ENCODE measurements around the gene MEGF6. TPM values are rescaled to one million over a fixed set of nuclear protein-coding genes. Genes with fewer than 3 reads are reported as not detected.

The MEGF6 gene
- total RNA-seq, 2 donors from 2014 or later, result 67.3 to 82.5 TPM

GRCh38 chr1:3534803-3535637 is 76.3 kb downstream of the MEGF6 start:
- Histone ChIP-seq H3K9me3 (no peaks in the 10 kb centered on the region), H3K4me3 (no peak overlapping the region), H3K27me3 (replicated peaks; ENCODE audit: insufficient read depth) (no peaks in the 10 kb centered on the region), H3K36me3 (no peaks in the 10 kb centered on the region), H3K27ac (no peak overlapping the region), H3K4me1 (replicated peaks) (peaks cover 7% of the 10 kb centered on the region)
- intact Hi-C loops (cut with DNase I), result no loop called here
- DNase-seq (ENCODE audit: low spot score), result peak; percentile 33
- WGBS, result 59% methylated on average over 14 of the region's 17 CpGs
- no peak for TF ChIP-seq CTCF (IDR thresholded peaks at IDR 0.05)
- TF ChIP-seq POLR2A (IDR thresholded peaks at IDR 0.05), result no peak
- no peak for TF ChIP-seq POLR2AphosphoS5 (IDR thresholded peaks at IDR 0.05)

GRCh38 chr1:3533067-3534048 is 78.0 kb downstream of the MEGF6 start:
- Histone ChIP-seq H3K27ac (no peak overlapping the region), H3K27me3 (replicated peaks; ENCODE audit: insufficient read depth) (no peaks in the 10 kb centered on the region), H3K4me3 (no peak overlapping the region), H3K9me3 (no peaks in the 10 kb centered on the region), H3K4me1 (replicated peaks) (peaks cover 8% of the 10 kb centered on the region), H3K36me3 (no peaks in the 10 kb centered on the region)
- intact Hi-C loops (cut with DNase I), result no loop called here
- DNase-seq (ENCODE audit: low spot score), result peak; percentile 62
- TF ChIP-seq POLR2A (IDR thresholded peaks at IDR 0.05) (no peak), POLR2AphosphoS5 (IDR thresholded peaks at IDR 0.05) (peak; percentile 42), CTCF (IDR thresholded peaks at IDR 0.05) (peak in 1 of 4 experiments; percentile 11)
- WGBS, result 68% methylated on average over 25 of the region's 30 CpGs

- 39% methylated on average over 8 of the region's 10 CpGs for WGBS
- H3K9me3 ChIP-seq, result no peaks in the 10 kb centered on the region
- no peak for DNase-seq (ENCODE audit: low spot score)
- peak overlapping the region; percentile 45 to 92 for H3K27ac ChIP-seq
- no peak for TF ChIP-seq POLR2AphosphoS5 (IDR thresholded peaks at IDR 0.05)
- intact Hi-C loops (cut with DNase I), result no loop called here
- H3K27me3 ChIP-seq (replicated peaks; ENCODE audit: insufficient read depth), result no peaks in the 10 kb centered on the region
- H3K4me3 ChIP-seq, result peak overlapping the region in 1 of 2 donors; percentile 64
- no peaks in the 10 kb centered on the region for H3K36me3 ChIP-seq
- H3K4me1 ChIP-seq (replicated peaks), result peaks cover 9% of the 10 kb centered on the region
Measured at GRCh38 chr1:3531928-3532327, 79.4 kb downstream of the MEGF6 start.

GRCh38 chr1:3530926-3531818 is 80.1 kb downstream of the MEGF6 start:
- TF ChIP-seq CTCF (IDR thresholded peaks at IDR 0.05), result no peak
- TF ChIP-seq POLR2AphosphoS5 (IDR thresholded peaks at IDR 0.05), result peak; percentile 64
- peak; percentile 80 for TF ChIP-seq POLR2A (IDR thresholded peaks at IDR 0.05)
- DNase-seq (ENCODE audit: low spot score), result peak; percentile 91
- H3K4me3 ChIP-seq, result peak overlapping the region; percentile 59 to 64
- peaks cover 9% of the 10 kb centered on the region for H3K4me1 ChIP-seq (replicated peaks)
- WGBS, result 1% methylated on average over 39 of the region's 96 CpGs
- intact Hi-C loops (cut with DNase I), result no loop called here
- H3K9me3 ChIP-seq, result no peaks in the 10 kb centered on the region
- H3K36me3 ChIP-seq, result no peaks in the 10 kb centered on the region
- H3K27me3 ChIP-seq (replicated peaks; ENCODE audit: insufficient read depth), result no peaks in the 10 kb centered on the region
- peak overlapping the region; percentile 79 to 92 for H3K27ac ChIP-seq
